Colonic mucosa (tissue), 4 donors: Measurements from ENCODE around the gene LAMC2. TPM values are rescaled to one million over a fixed set of nuclear protein-coding genes. Genes with fewer than 3 reads are reported as not detected.

Experiments
- DNase-seq: peaks from one replicate; pipeline ENCODE4 v3.0.0-alpha.2; 2020
- H3K27ac ChIP-seq: fragments of 200-600 bp; one replicate; pipeline ENCODE4 v1.8.0; 2021
- H3K27me3 ChIP-seq: fragments of 200-600 bp; one replicate; pipeline ENCODE4 v1.8.0; 2021
- H3K36me3 ChIP-seq: fragments of 200-600 bp; one replicate; pipeline ENCODE4 v1.8.0; 2021
- H3K4me1 ChIP-seq: fragments of 200-600 bp; one replicate; pipeline ENCODE4 v1.8.0; 2021; ENCODE audit warnings: mild to moderate bottlenecking
- H3K4me3 ChIP-seq: fragments of 200-600 bp; one replicate; pipeline ENCODE4 v1.8.0; 2021
- H3K9ac ChIP-seq, 2 donors: one replicate each; pipeline ENCODE4 v1.7.0; 2013; ENCODE audit warnings: control low read depth in 2 of 2, low read depth in 2 of 2, low read length in 2 of 2
- H3K9me3 ChIP-seq: fragments of 200-600 bp; one replicate; pipeline ENCODE4 v1.8.0; 2021
- CTCF ChIP-seq: fragments of 200-600 bp; IDR thresholded peaks from one replicate; pipeline ENCODE4 v1.8.0; 2022; ENCODE audit warnings: antibody characterized with exemption, mild to moderate bottlenecking
- intact Hi-C: fragments of 100-400 bp; cut with DNase I; formaldehyde crosslinking; loops from one replicate; pipeline ENCODE4 v1.14.1; 2022
- total RNA-seq, 2 donors: library from RNA; stranded (reverse); fragmentation: NEBNext Ultra II Directional in 1 of 2; extraction: Animal tissue kit (Norgen Biotek cat#: 25700) in 1 of 2; gene quantifications; one replicate each; pipeline ENCODE4 v1.2.1, GENCODE V29; 2021
- donor health status: healthy.
- donor health status: DM: no; HTN: no; CAD: no.
- donor health status: DM: no; HTN: no; CAD: no.

The LAMC2 gene
- total RNA-seq, 2 donors from 2014 or later: 25.3 to 27.7 TPM

- H3K9ac ChIP-seq: no peak overlapping the region
- no peaks in the 10 kb centered on the region for H3K36me3 ChIP-seq
- no peak for DNase-seq
- no peaks in the 10 kb centered on the region for H3K4me1 ChIP-seq
- intact Hi-C loops: no loop called here
- no peak overlapping the region for H3K27ac ChIP-seq
- no peak overlapping the region for H3K4me3 ChIP-seq
- no peaks in the 10 kb centered on the region for H3K27me3 ChIP-seq
- TF ChIP-seq CTCF: no peak
- no peaks in the 10 kb centered on the region for H3K9me3 ChIP-seq
Observed at GRCh38 chr1:183236158-183236725, 50.2 kb downstream of the LAMC2 start.

GRCh38 chr1:183237046-183237445 lies 51.0 kb downstream of the LAMC2 start:
- Histone ChIP-seq H3K36me3 (no peaks in the 10 kb centered on the region), H3K4me1 (no peaks in the 10 kb centered on the region), H3K27ac (no peak overlapping the region), H3K27me3 (no peaks in the 10 kb centered on the region), H3K9me3 (no peaks in the 10 kb centered on the region), H3K4me3 (no peak overlapping the region), H3K9ac (no peak overlapping the region)
- intact Hi-C loops: no loop called here
- no peak for DNase-seq
- TF ChIP-seq CTCF: no peak

- no peak for DNase-seq
- Histone ChIP-seq H3K27me3 (no peaks in the 10 kb centered on the region), H3K9ac (no peak overlapping the region), H3K9me3 (no peaks in the 10 kb centered on the region), H3K4me1 (no peaks in the 10 kb centered on the region), H3K36me3 (no peaks in the 10 kb centered on the region), H3K4me3 (no peak overlapping the region), H3K27ac (no peak overlapping the region)
- TF ChIP-seq CTCF: no peak
- intact Hi-C loops: no loop called here
Observed at GRCh38 chr1:183238071-183238470, 52.0 kb downstream of the LAMC2 start.

- Histone ChIP-seq H3K27me3 (no peaks in the 10 kb centered on the region), H3K4me1 (no peaks in the 10 kb centered on the region), H3K27ac (no peak overlapping the region), H3K36me3 (no peaks in the 10 kb centered on the region), H3K4me3 (no peak overlapping the region), H3K9ac (no peak overlapping the region), H3K9me3 (no peaks in the 10 kb centered on the region)
- TF ChIP-seq CTCF: no peak
- DNase-seq: no peak
- intact Hi-C loops: no loop called here
Observed at GRCh38 chr1:183239220-183239742, 53.2 kb downstream of the LAMC2 start.

- DNase-seq: no peak
- H3K4me1 ChIP-seq: no peaks in the 10 kb centered on the region
- intact Hi-C loops: no loop called here
Observed at GRCh38 chr1:183239793-183240525, 53.9 kb downstream of the LAMC2 start.

More at GRCh38 chr1:183239793-183240525, 53.9 kb downstream of the LAMC2 start:
- Histone ChIP-seq H3K4me3 (no peak overlapping the region), H3K9me3 (no peaks in the 10 kb centered on the region), H3K36me3 (no peaks in the 10 kb centered on the region), H3K27ac (no peak overlapping the region), H3K27me3 (no peaks in the 10 kb centered on the region), H3K9ac (no peak overlapping the region)
- no peak for TF ChIP-seq CTCF
